PC-9 (cell line): ENCODE data around the gene PDZRN4.

Experiments used
- CTCF ChIP-seq: fragments of 200-600 bp; sonication (generic); conservative IDR thresholded peaks from 2 replicates; pipeline ENCODE4 v1.6.1; 2017; ENCODE audit warnings: mixed run types, antibody characterized with exemption, mild to moderate bottlenecking, moderate library complexity
- EZH2 ChIP-seq: fragments of 200-600 bp; sonication (generic); IDR thresholded peaks from 2 replicates; pipeline ENCODE4 v1.8.0; 2017; ENCODE audit warnings: antibody characterized with exemption, low read depth

- no peak for TF ChIP-seq CTCF
- TF ChIP-seq EZH2 = no peak
These were observed 274.2 kb downstream of the PDZRN4 start for GRCh38 chr12:41462312-41462711.
